ENCODE data around the gene BCAR1.
"Not testable (repeated sequence)": the region's sequence is repeated elsewhere in the genome, so short reads cannot be mapped to it uniquely, and the experiment has no call there.

BCAR1 gene

GRCh38 chr16:75209944-75210343, 41.5 kb downstream of the BCAR1 start:
- Mint-ChIP-seq H3K4me1 (peaks cover 6% of the 10 kb centered on the region), H3K36me3 (ENCODE audit: low read depth) (no peaks in the 10 kb centered on the region), H3K27me3 (ENCODE audit: low read depth) (no peaks in the 10 kb centered on the region), H3K4me3 (no peak overlapping the region), H3K27ac (no peak overlapping the region), H3K9me3 (no peaks in the 10 kb centered on the region)
- no peak for TF ChIP-seq CTCF (IDR thresholded peaks at IDR 0.05; ENCODE audit: unreplicated experiment in 3 of 3)

GRCh38 chr16:75209514-75209913, 41.9 kb downstream of the BCAR1 start:
- H3K27ac Mint-ChIP-seq; H3K36me3 Mint-ChIP-seq (ENCODE audit: low read depth); H3K27me3 Mint-ChIP-seq (ENCODE audit: low read depth); H3K4me1 Mint-ChIP-seq; H3K9me3 Mint-ChIP-seq; H3K4me3 Mint-ChIP-seq: not testable (repeated sequence)

GRCh38 chr16:75208861-75209505, 42.4 kb downstream of the BCAR1 start:
- no peaks in the 10 kb centered on the region for H3K36me3 Mint-ChIP-seq (ENCODE audit: low read depth)
- H3K4me3 Mint-ChIP-seq = no peak overlapping the region
- peaks cover 6% of the 10 kb centered on the region for H3K4me1 Mint-ChIP-seq
- H3K9me3 Mint-ChIP-seq = no peaks in the 10 kb centered on the region
- H3K27ac Mint-ChIP-seq = no peak overlapping the region
- no peaks in the 10 kb centered on the region for H3K27me3 Mint-ChIP-seq (ENCODE audit: low read depth)
- TF ChIP-seq CTCF (IDR thresholded peaks at IDR 0.05; ENCODE audit: unreplicated experiment in 3 of 3) = no peak

- H3K9me3 Mint-ChIP-seq = no peaks in the 10 kb centered on the region
- no peaks in the 10 kb centered on the region for H3K36me3 Mint-ChIP-seq (ENCODE audit: low read depth)
- no peak for TF ChIP-seq CTCF (IDR thresholded peaks at IDR 0.05; ENCODE audit: unreplicated experiment in 3 of 3)
- no peak overlapping the region for H3K4me3 Mint-ChIP-seq
- H3K27ac Mint-ChIP-seq = no peak overlapping the region
- H3K4me1 Mint-ChIP-seq = peaks cover 6% of the 10 kb centered on the region
- H3K27me3 Mint-ChIP-seq (ENCODE audit: low read depth) = no peaks in the 10 kb centered on the region
Observed at GRCh38 chr16:75208242-75208825, 43.1 kb downstream of the BCAR1 start.

- no peaks in the 10 kb centered on the region for H3K9me3 Mint-ChIP-seq
- H3K27me3 Mint-ChIP-seq (ENCODE audit: low read depth) = no peaks in the 10 kb centered on the region
- TF ChIP-seq CTCF (IDR thresholded peaks at IDR 0.05; ENCODE audit: unreplicated experiment in 3 of 3) = no peak
- peaks cover 6% of the 10 kb centered on the region for H3K4me1 Mint-ChIP-seq
- H3K27ac Mint-ChIP-seq = no peak overlapping the region
- H3K36me3 Mint-ChIP-seq (ENCODE audit: low read depth) = no peaks in the 10 kb centered on the region
- H3K4me3 Mint-ChIP-seq = no peak overlapping the region
Observed at GRCh38 chr16:75207831-75208230, 43.6 kb downstream of the BCAR1 start.

- H3K9me3 Mint-ChIP-seq = no peaks in the 10 kb centered on the region
- H3K4me3 Mint-ChIP-seq = no peak within 1 kb of the TSS
- no peak within 1 kb of the TSS for H3K27ac Mint-ChIP-seq
- H3K4me1 Mint-ChIP-seq = peaks cover 6% of the 10 kb centered on the region
- H3K36me3 Mint-ChIP-seq (ENCODE audit: low read depth) = no peaks in the 10 kb centered on the region
- no peaks in the 10 kb centered on the region for H3K27me3 Mint-ChIP-seq (ENCODE audit: low read depth)
- no peak for TF ChIP-seq CTCF (IDR thresholded peaks at IDR 0.05; ENCODE audit: unreplicated experiment in 3 of 3)
Observed at GRCh38 chr16:75206749-75207451, 44.5 kb downstream of the BCAR1 start, which contains the start of gene CTRB2. CTRB2 (minus strand) TSS chr16:75207161; CDS start chr16:75207141, 20 bp downstream.

GRCh38 chr16:75205961-75206748, 45.3 kb downstream of the BCAR1 start:
- not testable (repeated sequence) for H3K4me3 Mint-ChIP-seq; H3K27me3 Mint-ChIP-seq (ENCODE audit: low read depth); H3K36me3 Mint-ChIP-seq (ENCODE audit: low read depth); H3K9me3 Mint-ChIP-seq; H3K4me1 Mint-ChIP-seq; H3K27ac Mint-ChIP-seq

- not testable (repeated sequence) for H3K27me3 Mint-ChIP-seq (ENCODE audit: low read depth); H3K4me1 Mint-ChIP-seq; H3K4me3 Mint-ChIP-seq; H3K36me3 Mint-ChIP-seq (ENCODE audit: low read depth); H3K9me3 Mint-ChIP-seq; H3K27ac Mint-ChIP-seq
Observed at GRCh38 chr16:75205438-75205837, 46.0 kb downstream of the BCAR1 start.

- H3K9me3 Mint-ChIP-seq; H3K27me3 Mint-ChIP-seq (ENCODE audit: low read depth); H3K4me1 Mint-ChIP-seq; H3K27ac Mint-ChIP-seq; H3K36me3 Mint-ChIP-seq (ENCODE audit: low read depth); H3K4me3 Mint-ChIP-seq: not testable (repeated sequence)
Observed at GRCh38 chr16:75204905-75205304, 46.5 kb downstream of the BCAR1 start.
